Measurements from ENCODE around the gene RFWD3. TPM values are rescaled to one million over a fixed set of nuclear protein-coding genes. Genes with fewer than 3 reads are reported as not detected.
A peak's percentile ranks its signal among the peaks of the same experiment; 100 is the strongest.

Gene RFWD3
- total and polyA plus RNA-seq, 2 experiments from 2014 or later: 12.8 to 12.9 TPM

- Histone ChIP-seq H3K9me3 (ENCODE audit: low read depth) (no peaks in the 10 kb centered on the region), H3K79me2 (peaks cover 100% of the 10 kb centered on the region), H4K20me1 (ENCODE audit: insufficient read depth, poor library complexity, severe bottlenecking) (peaks cover 55% of the 10 kb centered on the region), H3K4me3 (no peak overlapping the region), H3K27me3 (no peaks in the 10 kb centered on the region), H2AFZ (no peak overlapping the region), H3K9me2 (replicated peaks; ENCODE audit: insufficient read depth) (no peaks in the 10 kb centered on the region), H3K4me1 (ENCODE audit: insufficient read depth) (no peaks in the 10 kb centered on the region), H3K36me3 (replicated peaks; ENCODE audit: insufficient read depth, low read depth) (no peaks in the 10 kb centered on the region), H3K4me2 (no peak overlapping the region), H3K27ac (no peak overlapping the region)
- DNase-seq (ENCODE audit: low spot score): no peak
- TF ChIP-seq EZH2 (IDR thresholded peaks at IDR 0.05; ENCODE audit: borderline replicate concordance): no peak
- TF ChIP-seq CTCF (IDR thresholded peaks at IDR 0.05; ENCODE audit: poor library complexity): no peak
- TF ChIP-seq EZH2phosphoT487 (IDR thresholded peaks at IDR 0.05; ENCODE audit: low read depth, severe bottlenecking, unreplicated experiment): no peak
- 78% methylated on average over 9 of the region's 9 CpGs for WGBS (ENCODE audit: low lambda C conversion rate, missing lambda C conversion rate)
These were observed 74.6 kb downstream of the RFWD3 start for GRCh38 chr16:74591876-74592650.

GRCh38 chr16:74586948-74587347 lies 79.7 kb downstream of the RFWD3 start:
- no peak overlapping the region for H3K4me3 ChIP-seq
- peaks cover 48% of the 10 kb centered on the region for H4K20me1 ChIP-seq (ENCODE audit: insufficient read depth, poor library complexity, severe bottlenecking)
- H2AFZ ChIP-seq: no peak overlapping the region
- H3K9me2 ChIP-seq (replicated peaks; ENCODE audit: insufficient read depth): no peaks in the 10 kb centered on the region
- H3K79me2 ChIP-seq: peaks cover 100% of the 10 kb centered on the region
- H3K4me2 ChIP-seq: no peak overlapping the region
- no peaks in the 10 kb centered on the region for H3K27me3 ChIP-seq
- H3K9me3 ChIP-seq (ENCODE audit: low read depth): no peaks in the 10 kb centered on the region
- DNase-seq (ENCODE audit: low spot score): peak; percentile 53
- 55% methylated on average over 6 of the region's 6 CpGs for WGBS (ENCODE audit: low lambda C conversion rate, missing lambda C conversion rate)
- no peak for TF ChIP-seq EZH2phosphoT487 (IDR thresholded peaks at IDR 0.05; ENCODE audit: low read depth, severe bottlenecking, unreplicated experiment)
- no peak for TF ChIP-seq EZH2 (IDR thresholded peaks at IDR 0.05; ENCODE audit: borderline replicate concordance)
- TF ChIP-seq CTCF (IDR thresholded peaks at IDR 0.05; ENCODE audit: poor library complexity): no peak
- H3K27ac ChIP-seq: peak overlapping the region; percentile 64
- no peaks in the 10 kb centered on the region for H3K36me3 ChIP-seq (replicated peaks; ENCODE audit: insufficient read depth, low read depth)
- no peaks in the 10 kb centered on the region for H3K4me1 ChIP-seq (ENCODE audit: insufficient read depth)

- no peak overlapping the region for H3K27ac ChIP-seq
- no peak overlapping the region for H2AFZ ChIP-seq
- no peaks in the 10 kb centered on the region for H3K4me1 ChIP-seq (ENCODE audit: insufficient read depth)
- TF ChIP-seq EZH2phosphoT487 (IDR thresholded peaks at IDR 0.05; ENCODE audit: low read depth, severe bottlenecking, unreplicated experiment) (no peak), CTCF (IDR thresholded peaks at IDR 0.05; ENCODE audit: poor library complexity) (no peak), EZH2 (IDR thresholded peaks at IDR 0.05; ENCODE audit: borderline replicate concordance) (no peak)
- H3K27me3 ChIP-seq: no peaks in the 10 kb centered on the region
- H3K9me2 ChIP-seq (replicated peaks; ENCODE audit: insufficient read depth): no peaks in the 10 kb centered on the region
- H3K4me2 ChIP-seq: no peak overlapping the region
- DNase-seq (ENCODE audit: low spot score): no peak
- H3K36me3 ChIP-seq (replicated peaks; ENCODE audit: insufficient read depth, low read depth): no peaks in the 10 kb centered on the region
- WGBS (ENCODE audit: low lambda C conversion rate, missing lambda C conversion rate): 92% methylated on average over 5 of the region's 6 CpGs
- H4K20me1 ChIP-seq (ENCODE audit: insufficient read depth, poor library complexity, severe bottlenecking): peaks cover 48% of the 10 kb centered on the region
- peaks cover 100% of the 10 kb centered on the region for H3K79me2 ChIP-seq
- H3K9me3 ChIP-seq (ENCODE audit: low read depth): no peaks in the 10 kb centered on the region
- no peak overlapping the region for H3K4me3 ChIP-seq
These were observed 80.7 kb downstream of the RFWD3 start for GRCh38 chr16:74585846-74586443.
